ENCODE data around the gene OR8H3.
"Not testable (repeated sequence)": the region's sequence is repeated elsewhere in the genome, so short reads cannot be mapped to it uniquely, and the experiment has no call there.

Gene OR8H3

GRCh38 chr11:56122073-56122472, at the start of gene OR8H3:
TSS of gene OR8H3 (plus strand) at chr11:56122373. CDS start at chr11:56122373, 0 bp downstream.
- H3K9me3 ChIP-seq (ENCODE audit: control insufficient read depth, insufficient read depth, low read length) = no peaks in the 10 kb centered on the region
- H3K9ac ChIP-seq (ENCODE audit: low read depth, low read length) = no peak within 1 kb of the TSS
- H3K36me3 ChIP-seq (ENCODE audit: insufficient read depth, low read length) = no peaks in the 10 kb centered on the region
- H3K4me1 ChIP-seq (ENCODE audit: insufficient read depth, low read length) = no peaks in the 10 kb centered on the region

- no peaks in the 10 kb centered on the region for H3K36me3 ChIP-seq (ENCODE audit: insufficient read depth, low read length)
- no peak overlapping the region for H3K9ac ChIP-seq (ENCODE audit: low read depth, low read length)
- H3K4me1 ChIP-seq (ENCODE audit: insufficient read depth, low read length) = no peaks in the 10 kb centered on the region
- no peaks in the 10 kb centered on the region for H3K9me3 ChIP-seq (ENCODE audit: control insufficient read depth, insufficient read depth, low read length)
These were observed 32.5 kb upstream of the OR8H3 start for GRCh38 chr11:56089697-56090096.

GRCh38 chr11:56093008-56093407, 29.2 kb upstream of the OR8H3 start, which contains the start of gene OR8I2:
TSS of gene OR8I2 (plus strand) at chr11:56093308. CDS start at chr11:56093308, 0 bp downstream.
- Histone ChIP-seq H3K4me1 (ENCODE audit: insufficient read depth, low read length) (no peaks in the 10 kb centered on the region), H3K9ac (ENCODE audit: low read depth, low read length) (no peak within 1 kb of the TSS)

GRCh38 chr11:56103210-56103737, 18.9 kb upstream of the OR8H3 start, which contains the start of gene OR8H2:
TSS of gene OR8H2 (plus strand) at chr11:56103687. CDS start at chr11:56105043, 1,356 bp downstream.
- H3K36me3 ChIP-seq (ENCODE audit: insufficient read depth, low read length) = no peaks in the 10 kb centered on the region
- H3K9me3 ChIP-seq (ENCODE audit: control insufficient read depth, insufficient read depth, low read length) = no peaks in the 10 kb centered on the region
- no peaks in the 10 kb centered on the region for H3K4me1 ChIP-seq (ENCODE audit: insufficient read depth, low read length)
- no peak within 1 kb of the TSS for H3K9ac ChIP-seq (ENCODE audit: low read depth, low read length)

More at GRCh38 chr11:56093008-56093407, 29.2 kb upstream of the OR8H3 start, which contains the start of gene OR8I2:
- Histone ChIP-seq H3K9me3 (ENCODE audit: control insufficient read depth, insufficient read depth, low read length) (no peaks in the 10 kb centered on the region), H3K36me3 (ENCODE audit: insufficient read depth, low read length) (no peaks in the 10 kb centered on the region)

- no peaks in the 10 kb centered on the region for H3K9me3 ChIP-seq (ENCODE audit: control insufficient read depth, insufficient read depth, low read length)
- H3K9ac ChIP-seq (ENCODE audit: low read depth, low read length) = no peak within 1 kb of the TSS
- no peaks in the 10 kb centered on the region for H3K4me1 ChIP-seq (ENCODE audit: insufficient read depth, low read length)
- H3K36me3 ChIP-seq (ENCODE audit: insufficient read depth, low read length) = no peaks in the 10 kb centered on the region
These were observed 18.0 kb downstream of the OR8H3 start, which contains the start of gene OR8J3 for GRCh38 chr11:56140151-56140661. TSS of gene OR8J3 (minus strand) at chr11:56140201. CDS start at chr11:56137718, 2,483 bp downstream.

GRCh38 chr11:56143681-56144080, 21.5 kb downstream of the OR8H3 start:
- not testable (repeated sequence) for H3K9me3 ChIP-seq (ENCODE audit: control insufficient read depth, insufficient read depth, low read length); H3K36me3 ChIP-seq (ENCODE audit: insufficient read depth, low read length); H3K4me1 ChIP-seq (ENCODE audit: insufficient read depth, low read length); H3K9ac ChIP-seq (ENCODE audit: low read depth, low read length)

GRCh38 chr11:56151376-56151775, 29.2 kb downstream of the OR8H3 start:
- H3K9ac ChIP-seq (ENCODE audit: low read depth, low read length) = no peak overlapping the region
- no peaks in the 10 kb centered on the region for H3K4me1 ChIP-seq (ENCODE audit: insufficient read depth, low read length)
- 0 out of 2 replicates have a peak, but pooled peaks cover 3% of the 10 kb centered on the region for H3K9me3 ChIP-seq (ENCODE audit: control insufficient read depth, insufficient read depth, low read length)
- no peaks in the 10 kb centered on the region for H3K36me3 ChIP-seq (ENCODE audit: insufficient read depth, low read length)

DNA sequence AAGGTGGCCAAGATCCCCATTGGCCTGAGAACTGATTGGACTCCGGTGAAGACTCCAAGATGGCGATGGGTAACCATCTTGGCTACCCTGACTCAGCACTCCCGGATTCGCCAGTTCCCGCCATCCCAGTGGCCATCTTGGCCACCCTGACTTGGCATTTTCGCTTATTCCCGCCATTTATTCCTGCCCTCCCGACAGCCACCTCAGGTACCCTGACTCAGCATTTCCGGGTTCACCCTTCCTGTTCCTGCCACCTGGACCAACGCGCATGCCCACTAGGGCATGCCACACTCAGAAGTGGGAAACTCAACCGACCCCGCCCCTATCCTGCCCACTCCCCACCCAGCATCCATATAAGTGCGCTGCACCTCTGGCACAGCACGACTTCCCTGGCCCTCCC, 30.2 kb downstream of the OR8H3 start:
- 0 out of 2 replicates have a peak, but pooled peaks cover 3% of the 10 kb centered on the region for H3K9me3 ChIP-seq (ENCODE audit: control insufficient read depth, insufficient read depth, low read length)
- H3K4me1 ChIP-seq (ENCODE audit: insufficient read depth, low read length) = no peaks in the 10 kb centered on the region
- no peak overlapping the region for H3K9ac ChIP-seq (ENCODE audit: low read depth, low read length)
- no peaks in the 10 kb centered on the region for H3K36me3 ChIP-seq (ENCODE audit: insufficient read depth, low read length)

- Histone ChIP-seq H3K4me1 (ENCODE audit: insufficient read depth, low read length) (no peaks in the 10 kb centered on the region), H3K36me3 (ENCODE audit: insufficient read depth, low read length) (no peaks in the 10 kb centered on the region), H3K9me3 (ENCODE audit: control insufficient read depth, insufficient read depth, low read length) (no peaks in the 10 kb centered on the region; the same call in 1 of the 2 replicates), H3K9ac (ENCODE audit: low read depth, low read length) (no peak within 1 kb of the TSS)
These were observed 38.0 kb downstream of the OR8H3 start, which contains the start of gene OR8K5 for GRCh38 chr11:56160217-56160616. TSS of gene OR8K5 (minus strand) at chr11:56160317. CDS start at chr11:56160317, 0 bp downstream.

DNA sequence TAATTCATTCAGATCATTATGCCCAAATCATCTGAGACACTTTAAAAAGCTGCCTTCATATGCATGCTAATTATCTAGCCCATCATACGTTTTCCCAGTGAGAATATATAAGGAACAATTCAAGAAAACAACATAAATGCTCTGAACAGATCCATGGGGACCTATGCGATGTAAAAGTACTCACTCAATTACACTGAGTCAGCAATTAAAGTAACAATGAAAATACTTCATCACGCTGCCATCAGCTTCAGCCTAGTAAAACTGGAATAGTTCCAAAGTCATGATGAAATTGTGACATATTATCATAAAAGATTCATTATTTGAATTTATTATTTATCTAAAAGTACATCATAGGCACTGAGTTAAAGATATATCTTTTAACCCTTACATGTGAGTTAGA, 41.6 kb downstream of the OR8H3 start:
- H3K36me3 ChIP-seq (ENCODE audit: insufficient read depth, low read length) = no peaks in the 10 kb centered on the region
- no peak overlapping the region for H3K9ac ChIP-seq (ENCODE audit: low read depth, low read length)
- H3K9me3 ChIP-seq (ENCODE audit: control insufficient read depth, insufficient read depth, low read length) = no peaks in the 10 kb centered on the region
- no peaks in the 10 kb centered on the region for H3K4me1 ChIP-seq (ENCODE audit: insufficient read depth, low read length)

- Histone ChIP-seq H3K9ac (ENCODE audit: low read depth, low read length) (no peak overlapping the region), H3K9me3 (ENCODE audit: control insufficient read depth, insufficient read depth, low read length) (no peaks in the 10 kb centered on the region), H3K4me1 (ENCODE audit: insufficient read depth, low read length) (no peaks in the 10 kb centered on the region), H3K36me3 (ENCODE audit: insufficient read depth, low read length) (no peaks in the 10 kb centered on the region)
These were observed 50.2 kb downstream of the OR8H3 start for GRCh38 chr11:56172256-56172830.
